H1 (cell line): Measurements from ENCODE around the gene CBL.

Experiments used
- NRF1 ChIP-seq: IDR thresholded peaks from 2 replicates; pipeline ENCODE4 v1.6.1; 2011; ENCODE audit warnings: mild to moderate bottlenecking, low read depth, low read length, improper control_type of control experiment
- TF ChIP-seq, protein P1 (sequence below), 3 experiments: IDR thresholded peaks; 1 replicate in 2 of 3; 2 replicates in 1 of 3; pipeline versions ENCODE4 v1.5.1 to v1.6.1; 2011; ENCODE audit warnings: low read length in 3 of 3, mild to moderate bottlenecking in 3 of 3, inconsistent platforms in 2 of 3, low read depth in 1 of 3, moderate library complexity in 1 of 3; ENCODE audit not compliant: insufficient read depth in 1 of 3; ENCODE audit errors: control extremely low read depth in 1 of 3

DNA sequence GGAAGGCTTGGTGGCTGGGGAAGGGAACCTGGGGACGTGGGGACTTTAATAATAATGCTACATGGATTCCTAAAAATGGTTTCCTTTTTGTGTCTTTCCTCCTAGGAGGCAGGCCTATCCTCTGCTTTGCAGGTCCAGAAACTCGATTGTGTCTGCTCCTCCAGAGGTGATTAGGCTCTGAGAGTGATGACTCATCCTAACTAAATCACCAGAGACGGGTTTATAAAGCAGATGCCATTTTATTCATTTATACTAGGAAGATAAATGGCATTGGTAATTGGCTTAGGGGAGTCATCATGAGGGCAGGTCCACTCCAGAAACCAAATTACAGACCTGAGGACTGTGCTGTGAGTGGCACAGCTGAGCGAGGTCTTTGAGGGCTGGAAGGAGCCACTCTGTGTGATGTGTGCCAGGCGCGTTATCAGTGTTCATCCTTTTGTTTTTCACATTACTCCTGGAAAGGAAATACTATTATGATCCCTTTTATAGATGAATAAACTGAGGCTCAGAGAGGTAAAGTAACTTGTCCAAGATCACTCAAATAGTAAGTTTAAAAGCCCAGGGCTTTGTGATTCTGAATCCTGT is 30.6 kb upstream of the CBL start:
- TF ChIP-seq, protein P1, sequence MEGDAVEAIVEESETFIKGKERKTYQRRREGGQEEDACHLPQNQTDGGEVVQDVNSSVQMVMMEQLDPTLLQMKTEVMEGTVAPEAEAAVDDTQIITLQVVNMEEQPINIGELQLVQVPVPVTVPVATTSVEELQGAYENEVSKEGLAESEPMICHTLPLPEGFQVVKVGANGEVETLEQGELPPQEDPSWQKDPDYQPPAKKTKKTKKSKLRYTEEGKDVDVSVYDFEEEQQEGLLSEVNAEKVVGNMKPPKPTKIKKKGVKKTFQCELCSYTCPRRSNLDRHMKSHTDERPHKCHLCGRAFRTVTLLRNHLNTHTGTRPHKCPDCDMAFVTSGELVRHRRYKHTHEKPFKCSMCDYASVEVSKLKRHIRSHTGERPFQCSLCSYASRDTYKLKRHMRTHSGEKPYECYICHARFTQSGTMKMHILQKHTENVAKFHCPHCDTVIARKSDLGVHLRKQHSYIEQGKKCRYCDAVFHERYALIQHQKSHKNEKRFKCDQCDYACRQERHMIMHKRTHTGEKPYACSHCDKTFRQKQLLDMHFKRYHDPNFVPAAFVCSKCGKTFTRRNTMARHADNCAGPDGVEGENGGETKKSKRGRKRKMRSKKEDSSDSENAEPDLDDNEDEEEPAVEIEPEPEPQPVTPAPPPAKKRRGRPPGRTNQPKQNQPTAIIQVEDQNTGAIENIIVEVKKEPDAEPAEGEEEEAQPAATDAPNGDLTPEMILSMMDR (IDR thresholded peaks at IDR 0.05; ENCODE audit: control extremely low read depth in 1 of 3, insufficient read depth in 1 of 3, low read depth in 1 of 3, low read length in 3 of 3), result no peak
- no peak for TF ChIP-seq NRF1
